ENCODE results near the gene AREG. TPM values are rescaled to one million over a fixed set of nuclear protein-coding genes. Genes with fewer than 3 reads are reported as not detected.

Gene AREG
- total and polyA plus RNA-seq, 9 of the 15 experiments (the other 6 are each of a cell fraction or from before 2014, with no cell fraction given): 1.4 to 7.7 (median 5.4) TPM

DNA sequence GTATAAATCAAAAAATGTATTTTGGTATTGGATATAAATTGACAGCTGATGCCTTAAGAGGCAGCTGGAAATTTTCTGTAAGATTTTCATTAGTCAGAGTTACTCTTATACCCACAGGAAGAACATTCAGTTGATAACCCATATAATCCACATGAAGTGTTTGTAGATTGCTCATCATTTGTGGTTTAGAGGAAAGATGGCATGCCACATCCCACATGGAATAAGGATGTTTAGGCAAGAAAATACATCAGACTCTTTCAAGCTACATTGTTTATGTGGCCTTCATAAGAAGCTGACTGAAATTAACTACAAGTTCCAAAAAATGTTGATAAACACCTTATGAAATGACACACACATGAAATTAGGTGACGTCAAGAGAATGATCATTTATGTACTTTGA, 56.6 kb downstream of the AREG start:
- no peaks in the 10 kb centered on the region for H4K20me1 ChIP-seq (replicated peaks; ENCODE audit: control insufficient read depth, insufficient read depth, low read length)
- CTCF ChIA-PET (ENCODE audit: low intra/inter-chr PET ratio): no interaction called here
- DNase-seq (ENCODE audit: extremely low read depth in 1 of 4, low spot score in 3 of 4): no peak
- H3K9me3 ChIP-seq (replicated peaks; ENCODE audit: control insufficient read depth, insufficient read depth, low read depth, low read length): no peaks in the 10 kb centered on the region
- BruUV-seq (replicated peaks): no TSS peak
- no peak for TF ChIP-seq ZNF695 (CRISPR knock-in tag; IDR thresholded peaks at IDR 0.05)
- TF ChIP-seq SRSF3 (IDR thresholded peaks at IDR 0.05; ENCODE audit: insufficient read depth, low read length): no peak
- TF ChIP-seq, protein P1, sequence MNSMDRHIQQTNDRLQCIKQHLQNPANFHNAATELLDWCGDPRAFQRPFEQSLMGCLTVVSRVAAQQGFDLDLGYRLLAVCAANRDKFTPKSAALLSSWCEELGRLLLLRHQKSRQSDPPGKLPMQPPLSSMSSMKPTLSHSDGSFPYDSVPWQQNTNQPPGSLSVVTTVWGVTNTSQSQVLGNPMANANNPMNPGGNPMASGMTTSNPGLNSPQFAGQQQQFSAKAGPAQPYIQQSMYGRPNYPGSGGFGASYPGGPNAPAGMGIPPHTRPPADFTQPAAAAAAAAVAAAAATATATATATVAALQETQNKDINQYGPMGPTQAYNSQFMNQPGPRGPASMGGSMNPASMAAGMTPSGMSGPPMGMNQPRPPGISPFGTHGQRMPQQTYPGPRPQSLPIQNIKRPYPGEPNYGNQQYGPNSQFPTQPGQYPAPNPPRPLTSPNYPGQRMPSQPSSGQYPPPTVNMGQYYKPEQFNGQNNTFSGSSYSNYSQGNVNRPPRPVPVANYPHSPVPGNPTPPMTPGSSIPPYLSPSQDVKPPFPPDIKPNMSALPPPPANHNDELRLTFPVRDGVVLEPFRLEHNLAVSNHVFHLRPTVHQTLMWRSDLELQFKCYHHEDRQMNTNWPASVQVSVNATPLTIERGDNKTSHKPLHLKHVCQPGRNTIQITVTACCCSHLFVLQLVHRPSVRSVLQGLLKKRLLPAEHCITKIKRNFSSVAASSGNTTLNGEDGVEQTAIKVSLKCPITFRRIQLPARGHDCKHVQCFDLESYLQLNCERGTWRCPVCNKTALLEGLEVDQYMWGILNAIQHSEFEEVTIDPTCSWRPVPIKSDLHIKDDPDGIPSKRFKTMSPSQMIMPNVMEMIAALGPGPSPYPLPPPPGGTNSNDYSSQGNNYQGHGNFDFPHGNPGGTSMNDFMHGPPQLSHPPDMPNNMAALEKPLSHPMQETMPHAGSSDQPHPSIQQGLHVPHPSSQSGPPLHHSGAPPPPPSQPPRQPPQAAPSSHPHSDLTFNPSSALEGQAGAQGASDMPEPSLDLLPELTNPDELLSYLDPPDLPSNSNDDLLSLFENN (IDR thresholded peaks at IDR 0.05; ENCODE audit: low read depth in 2 of 2, low read length in 2 of 2): no peak
- TF ChIP-seq, protein P2, sequence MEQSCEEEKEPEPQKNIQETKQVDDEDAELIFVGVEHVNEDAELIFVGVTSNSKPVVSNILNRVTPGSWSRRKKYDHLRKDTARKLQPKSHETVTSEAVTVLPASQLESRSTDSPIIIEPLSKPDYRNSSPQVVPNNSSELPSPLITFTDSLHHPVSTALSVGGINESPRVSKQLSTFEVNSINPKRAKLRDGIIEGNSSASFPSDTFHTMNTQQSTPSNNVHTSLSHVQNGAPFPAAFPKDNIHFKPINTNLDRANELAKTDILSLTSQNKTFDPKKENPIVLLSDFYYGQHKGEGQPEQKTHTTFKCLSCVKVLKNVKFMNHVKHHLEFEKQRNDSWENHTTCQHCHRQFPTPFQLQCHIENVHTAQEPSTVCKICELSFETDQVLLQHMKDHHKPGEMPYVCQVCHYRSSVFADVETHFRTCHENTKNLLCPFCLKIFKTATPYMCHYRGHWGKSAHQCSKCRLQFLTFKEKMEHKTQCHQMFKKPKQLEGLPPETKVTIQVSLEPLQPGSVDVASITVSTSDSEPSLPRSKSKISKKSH (CRISPR knock-in tag; IDR thresholded peaks at IDR 0.05): no peak
- no peak for TF ChIP-seq MED1 (CRISPR knock-in tag; IDR thresholded peaks at IDR 0.05; ENCODE audit: borderline replicate concordance)
- TF ChIP-seq POLR3G (IDR thresholded peaks at IDR 0.05; ENCODE audit: extremely low read depth, insufficient read length, insufficient replicate concordance): no peak
- TF ChIP-seq FOS (IDR thresholded peaks at IDR 0.05; ENCODE audit: extremely low read depth, insufficient read length): no peak
- TF ChIP-seq, protein P3, sequence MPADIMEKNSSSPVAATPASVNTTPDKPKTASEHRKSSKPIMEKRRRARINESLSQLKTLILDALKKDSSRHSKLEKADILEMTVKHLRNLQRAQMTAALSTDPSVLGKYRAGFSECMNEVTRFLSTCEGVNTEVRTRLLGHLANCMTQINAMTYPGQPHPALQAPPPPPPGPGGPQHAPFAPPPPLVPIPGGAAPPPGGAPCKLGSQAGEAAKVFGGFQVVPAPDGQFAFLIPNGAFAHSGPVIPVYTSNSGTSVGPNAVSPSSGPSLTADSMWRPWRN (IDR thresholded peaks at IDR 0.05; ENCODE audit: low read depth): no peak
- no peak for TF ChIP-seq RUNX1 (IDR thresholded peaks at IDR 0.05; ENCODE audit: low read depth)
- TF ChIP-seq BRD4 (IDR thresholded peaks at IDR 0.05): no peak
- TF ChIP-seq YBX1 (IDR thresholded peaks at IDR 0.05): no peak
- no peak for TF ChIP-seq ZNF224 (CRISPR knock-in tag; IDR thresholded peaks at IDR 0.05)
- TF ChIP-seq, protein P4, sequence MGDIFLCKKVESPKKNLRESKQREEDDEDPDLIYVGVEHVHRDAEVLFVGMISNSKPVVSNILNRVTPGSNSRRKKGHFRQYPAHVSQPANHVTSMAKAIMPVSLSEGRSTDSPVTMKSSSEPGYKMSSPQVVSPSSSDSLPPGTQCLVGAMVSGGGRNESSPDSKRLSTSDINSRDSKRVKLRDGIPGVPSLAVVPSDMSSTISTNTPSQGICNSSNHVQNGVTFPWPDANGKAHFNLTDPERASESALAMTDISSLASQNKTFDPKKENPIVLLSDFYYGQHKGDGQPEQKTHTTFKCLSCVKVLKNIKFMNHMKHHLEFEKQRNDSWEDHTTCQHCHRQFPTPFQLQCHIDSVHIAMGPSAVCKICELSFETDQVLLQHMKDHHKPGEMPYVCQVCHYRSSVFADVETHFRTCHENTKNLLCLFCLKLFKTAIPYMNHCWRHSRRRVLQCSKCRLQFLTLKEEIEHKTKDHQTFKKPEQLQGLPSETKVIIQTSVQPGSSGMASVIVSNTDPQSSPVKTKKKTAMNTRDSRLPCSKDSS (IDR thresholded peaks at IDR 0.05; ENCODE audit: low read depth, partially characterized antibody): no peak
- POLR2A ChIA-PET: no interaction called here
- no peak for FAIRE-seq
- H3K4me3 ChIP-seq: no peak overlapping the region
- no peak overlapping the region for H3K27ac ChIP-seq (ENCODE audit: extremely low read depth, low read depth, low read length)
- H3K79me2 ChIP-seq (ENCODE audit: control insufficient read depth, insufficient read depth, low read length): no peaks in the 10 kb centered on the region
- no peaks in the 10 kb centered on the region for H3K27me3 ChIP-seq (ENCODE audit: control insufficient read depth in 2 of 2, insufficient read depth in 2 of 2, low read length in 2 of 2)
- in situ Hi-C loops (cut with MboI) (no loop called here), intact Hi-C loops (cut with micrococcal nuclease) (no loop called here)
- H2AFZ ChIP-seq (ENCODE audit: low read depth, low read length): no peak overlapping the region
- H3K4me2 ChIP-seq (ENCODE audit: insufficient read depth, low read length): no peak overlapping the region
- WGBS (ENCODE audit: insufficient coverage, low coverage, missing lambda C conversion rate): 60% methylated on average over 1 of the region's 1 CpG
- no peaks in the 10 kb centered on the region for H3K9me1 ChIP-seq (ENCODE audit: control insufficient read depth, insufficient read depth, low read length)
- no peaks in the 10 kb centered on the region; the same call in 2 of the 3 replicates for H3K36me3 ChIP-seq (ENCODE audit: control insufficient read depth, insufficient read depth, low read length)
- no peaks in the 10 kb centered on the region; a peak in 1 of 5 replicates for H3K4me1 ChIP-seq (replicated peaks in 1 of 2; ENCODE audit: control insufficient read depth in 2 of 2, insufficient read depth in 2 of 2, low read length in 2 of 2)
- no peak overlapping the region for H3K9ac ChIP-seq (ENCODE audit: insufficient read depth in 1 of 2, low read depth in 2 of 2, low read length in 2 of 2)
- ATAC-seq: no peak

Data from K562 (cell line).